Measurements from ENCODE around the gene TFRC.

DNA sequence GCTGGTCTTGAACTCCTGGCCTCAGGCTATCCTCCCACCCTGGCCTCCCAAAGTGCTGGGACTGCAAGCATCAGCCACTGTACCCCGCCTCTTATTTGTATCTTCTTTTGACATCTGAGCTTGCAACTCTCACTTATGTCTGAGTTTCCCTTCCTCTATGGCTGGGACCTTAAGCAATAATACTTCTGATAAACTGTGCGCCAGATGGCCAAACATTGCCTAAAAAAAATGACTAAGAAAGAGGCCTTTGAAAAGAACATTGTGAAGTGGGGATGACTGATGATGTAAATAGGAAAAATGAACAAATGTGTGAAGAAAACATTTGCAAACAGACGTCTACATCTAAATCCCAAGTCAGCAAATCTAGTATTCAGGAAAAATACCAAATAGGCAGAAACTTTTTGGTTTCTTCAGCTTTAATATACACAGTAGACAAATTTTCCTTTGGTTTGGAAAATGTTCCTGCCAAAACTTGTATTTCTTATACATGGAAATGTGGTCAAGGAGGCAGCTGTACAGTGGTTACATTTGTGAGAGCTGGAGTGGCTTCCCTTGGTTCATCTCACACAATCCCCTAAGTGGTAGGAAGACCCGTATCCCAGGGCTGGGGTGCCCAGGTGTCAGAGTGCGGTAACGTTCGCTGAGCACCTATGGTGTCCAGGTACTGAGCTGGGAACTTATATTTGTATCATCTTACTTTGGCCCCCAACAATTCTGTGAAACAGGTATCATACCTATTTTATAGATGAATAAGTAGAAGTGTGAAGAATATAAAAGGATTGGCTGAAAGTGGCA is 11.6 kb upstream of the TFRC start:
- TF ChIP-seq GATA2 (IDR thresholded peaks at IDR 0.05; ENCODE audit: low read depth, low read length) (no peak), GATA3 (IDR thresholded peaks at IDR 0.05; ENCODE audit: low read depth, low read length) (no peak)
